ENCODE measurements around the gene ZNF460. TPM values are rescaled to one million over a fixed set of nuclear protein-coding genes. Genes with fewer than 3 reads are reported as not detected.

ZNF460 gene
- total and polyA plus RNA-seq, 2 of the 4 experiments (the other 2 are of a cell fraction), result 3.6 to 55.2 TPM

DNA sequence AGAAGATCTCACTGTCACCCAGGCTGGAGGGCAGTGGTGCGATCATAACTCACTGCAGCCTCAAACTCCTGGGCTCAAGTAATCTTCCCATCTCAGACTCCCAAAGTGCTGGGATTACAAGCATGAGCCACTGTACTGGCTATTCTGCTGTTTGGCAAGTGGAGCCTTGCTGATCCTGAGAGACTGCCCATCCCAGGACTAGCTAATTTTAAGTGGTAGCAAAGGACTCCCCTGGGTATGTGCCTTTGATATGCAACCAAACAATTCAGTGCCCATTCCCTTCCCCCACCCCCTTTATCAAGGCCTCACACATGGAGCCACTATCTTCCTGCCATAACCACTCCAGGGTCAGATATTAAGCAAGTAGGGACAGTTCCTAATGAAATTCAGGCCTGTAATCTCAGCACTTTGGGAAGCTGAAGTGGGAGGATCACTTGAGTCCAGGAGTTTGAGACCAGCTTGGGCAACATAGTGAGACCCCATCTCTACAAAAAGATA, 17.0 kb upstream of the ZNF460 start:
- no peak for ATAC-seq (ENCODE audit: low read depth)
- no CpG with 5 or more reads among the region's 1 CpG for WGBS, 2 experiments (ENCODE audit: extremely low coverage in 2 of 2, insufficient read length in 1 of 2)

More for the DNA sequence above, 17.0 kb upstream of the ZNF460 start:
- Histone ChIP-seq H3K9me1 (ENCODE audit: insufficient read depth, low read length) (no peaks in the 10 kb centered on the region), H3K9ac (ENCODE audit: low read depth, low read length) (no peak overlapping the region), H3K79me1 (ENCODE audit: low read depth in 1 of 2, low read length in 2 of 2) (peaks cover 13 to 19% of the 10 kb centered on the region in 2 experiments; a peak in 2 of 4 replicates), H4K91ac (ENCODE audit: insufficient read depth, low read depth, low read length) (no peak overlapping the region), H4K20me1 (ENCODE audit: insufficient read depth, low read length) (no peaks in the 10 kb centered on the region), H3K56ac (ENCODE audit: extremely low read depth, insufficient read depth, low read length) (no peak overlapping the region), H3K27me3 (ENCODE audit: control insufficient read depth, insufficient read depth, low read length) (no peaks in the 10 kb centered on the region), H2BK20ac (ENCODE audit: low read depth, low read length) (no peak overlapping the region), H3K23ac (ENCODE audit: low read depth, low read length) (no peak overlapping the region), H3K36me3 (ENCODE audit: control insufficient read depth, insufficient read depth, low read length) (peaks cover 2% of the 10 kb centered on the region), H3K14ac (replicated peaks; ENCODE audit: low read depth, low read length) (no peak overlapping the region), H3K4me2 (ENCODE audit: low read depth, low read length) (no peak overlapping the region), H2BK5ac (ENCODE audit: low read depth, low read length, poor library complexity, severe bottlenecking) (no peak overlapping the region), H2BK15ac (ENCODE audit: low read depth, low read length) (no peak overlapping the region), H2AK5ac (ENCODE audit: low read depth, low read length) (no peak overlapping the region), H4K5ac (ENCODE audit: low read depth, low read length) (no peak overlapping the region), H3K4me1 (ENCODE audit: control insufficient read depth, insufficient read depth, low read length) (no peaks in the 10 kb centered on the region), H2BK120ac (ENCODE audit: low read depth, low read length) (no peak overlapping the region), H2AFZ (replicated peaks; ENCODE audit: low read length, poor library complexity) (no peak overlapping the region), H3K27ac (ENCODE audit: insufficient read depth, low read length) (no peak overlapping the region), H3K9me3 (ENCODE audit: control insufficient read depth, insufficient read depth, low read length) (no peaks in the 10 kb centered on the region), H3K4me3 (ENCODE audit: insufficient read depth, low read depth, low read length) (no peak overlapping the region), H3K18ac (ENCODE audit: low read depth, low read length) (no peak overlapping the region), H4K8ac (ENCODE audit: low read depth in 2 of 2, low read length in 2 of 2) (no peak overlapping the region), H3K4ac (ENCODE audit: low read depth, low read length) (no peak overlapping the region), H2AK9ac (replicated peaks; ENCODE audit: low read depth, low read length, poor library complexity) (no peak overlapping the region)
- ChIA-PET POLR2A (ENCODE audit: unreplicated experiment) (no interaction called here), CTCF (no interaction called here)
- no peak for DNase-seq
- TF ChIP-seq MAFK (IDR thresholded peaks at IDR 0.05; ENCODE audit: low read depth, low read length) (no peak), FOS (IDR thresholded peaks at IDR 0.05; ENCODE audit: low read depth, low read length) (no peak), MAZ (IDR thresholded peaks at IDR 0.05; ENCODE audit: borderline replicate concordance, low read depth, low read length) (no peak), CHD1 (IDR thresholded peaks at IDR 0.05; ENCODE audit: low read depth, low read length) (no peak), NFE2L2 (IDR thresholded peaks at IDR 0.05; ENCODE audit: low read depth, low read length) (no peak), BHLHE40 (IDR thresholded peaks at IDR 0.05; ENCODE audit: low read depth, low read length) (no peak), CEBPB (IDR thresholded peaks at IDR 0.05; ENCODE audit: low read depth, low read length) (no peak), SMC3 (IDR thresholded peaks at IDR 0.05; ENCODE audit: low read depth, low read length) (no peak), RFX5 (IDR thresholded peaks at IDR 0.05; ENCODE audit: low read depth, low read length) (no peak), RAD21 (IDR thresholded peaks at IDR 0.05; ENCODE audit: low read length) (no peak), POLR2A (IDR thresholded peaks at IDR 0.05; ENCODE audit: low read depth, low read length) (no peak), MXI1 (IDR thresholded peaks at IDR 0.05; ENCODE audit: borderline replicate concordance, low read depth, low read length) (no peak), RCOR1 (IDR thresholded peaks at IDR 0.05; ENCODE audit: insufficient replicate concordance, low read length) (no peak)
- TF ChIP-seq, protein P1, sequence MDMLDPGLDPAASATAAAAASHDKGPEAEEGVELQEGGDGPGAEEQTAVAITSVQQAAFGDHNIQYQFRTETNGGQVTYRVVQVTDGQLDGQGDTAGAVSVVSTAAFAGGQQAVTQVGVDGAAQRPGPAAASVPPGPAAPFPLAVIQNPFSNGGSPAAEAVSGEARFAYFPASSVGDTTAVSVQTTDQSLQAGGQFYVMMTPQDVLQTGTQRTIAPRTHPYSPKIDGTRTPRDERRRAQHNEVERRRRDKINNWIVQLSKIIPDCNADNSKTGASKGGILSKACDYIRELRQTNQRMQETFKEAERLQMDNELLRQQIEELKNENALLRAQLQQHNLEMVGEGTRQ (IDR thresholded peaks at IDR 0.05; ENCODE audit: low read depth, low read length), result no peak
- TF ChIP-seq, protein P2, sequence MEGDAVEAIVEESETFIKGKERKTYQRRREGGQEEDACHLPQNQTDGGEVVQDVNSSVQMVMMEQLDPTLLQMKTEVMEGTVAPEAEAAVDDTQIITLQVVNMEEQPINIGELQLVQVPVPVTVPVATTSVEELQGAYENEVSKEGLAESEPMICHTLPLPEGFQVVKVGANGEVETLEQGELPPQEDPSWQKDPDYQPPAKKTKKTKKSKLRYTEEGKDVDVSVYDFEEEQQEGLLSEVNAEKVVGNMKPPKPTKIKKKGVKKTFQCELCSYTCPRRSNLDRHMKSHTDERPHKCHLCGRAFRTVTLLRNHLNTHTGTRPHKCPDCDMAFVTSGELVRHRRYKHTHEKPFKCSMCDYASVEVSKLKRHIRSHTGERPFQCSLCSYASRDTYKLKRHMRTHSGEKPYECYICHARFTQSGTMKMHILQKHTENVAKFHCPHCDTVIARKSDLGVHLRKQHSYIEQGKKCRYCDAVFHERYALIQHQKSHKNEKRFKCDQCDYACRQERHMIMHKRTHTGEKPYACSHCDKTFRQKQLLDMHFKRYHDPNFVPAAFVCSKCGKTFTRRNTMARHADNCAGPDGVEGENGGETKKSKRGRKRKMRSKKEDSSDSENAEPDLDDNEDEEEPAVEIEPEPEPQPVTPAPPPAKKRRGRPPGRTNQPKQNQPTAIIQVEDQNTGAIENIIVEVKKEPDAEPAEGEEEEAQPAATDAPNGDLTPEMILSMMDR (conservative IDR thresholded peaks at IDR 0.05; ENCODE audit: low read depth, low read length), result no peak
- TF ChIP-seq, protein P3, sequence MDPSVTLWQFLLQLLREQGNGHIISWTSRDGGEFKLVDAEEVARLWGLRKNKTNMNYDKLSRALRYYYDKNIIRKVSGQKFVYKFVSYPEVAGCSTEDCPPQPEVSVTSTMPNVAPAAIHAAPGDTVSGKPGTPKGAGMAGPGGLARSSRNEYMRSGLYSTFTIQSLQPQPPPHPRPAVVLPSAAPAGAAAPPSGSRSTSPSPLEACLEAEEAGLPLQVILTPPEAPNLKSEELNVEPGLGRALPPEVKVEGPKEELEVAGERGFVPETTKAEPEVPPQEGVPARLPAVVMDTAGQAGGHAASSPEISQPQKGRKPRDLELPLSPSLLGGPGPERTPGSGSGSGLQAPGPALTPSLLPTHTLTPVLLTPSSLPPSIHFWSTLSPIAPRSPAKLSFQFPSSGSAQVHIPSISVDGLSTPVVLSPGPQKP (IDR thresholded peaks at IDR 0.05; ENCODE audit: borderline replicate concordance, low read depth, low read length), result no peak
- intact Hi-C loops (cut with micrococcal nuclease), result no loop called here
- no TSS peak for BruUV-seq (replicated peaks)
- dilution Hi-C loops (cut with HindIII; ENCODE audit: low sequenced_read_pairs, unreplicated experiment), result no loop called here
- in situ Hi-C loops (cut with MboI; ENCODE audit: low sequenced_read_pairs), result no loop called here

Data from IMR-90 (cell line).